Chondrocyte (in vitro differentiated cells): ENCODE results near the gene NFIX. TPM values are rescaled to one million over a fixed set of nuclear protein-coding genes. Genes with fewer than 3 reads are reported as not detected.
A peak's percentile ranks its signal among the peaks of the same experiment; 100 is the strongest.

Source experiments
- DNase-seq: peaks from one replicate; pipeline ENCODE4 v3.0.0; 2021; ENCODE audit warnings: mixed read lengths, low spot score
- H3K27ac Mint-ChIP-seq: one replicate; pipeline ENCODE4 v1.8.0; 2021; ENCODE audit warnings: mild to moderate bottlenecking, moderate library complexity, mixed read lengths; ENCODE audit not compliant: unreplicated experiment
- H3K27me3 Mint-ChIP-seq: 2 replicates; pipeline ENCODE4 v1.8.0; 2021; ENCODE audit warnings: low read depth, mixed read lengths
- H3K36me3 Mint-ChIP-seq: 2 replicates; pipeline ENCODE4 v1.8.0; 2021; ENCODE audit warnings: low read depth, mixed read lengths
- H3K4me1 Mint-ChIP-seq: 2 replicates; pipeline ENCODE4 v1.8.0; 2021; ENCODE audit warnings: low read depth, mild to moderate bottlenecking, mixed read lengths
- H3K4me3 Mint-ChIP-seq: one replicate; pipeline ENCODE4 v1.8.0; 2021; ENCODE audit warnings: mild to moderate bottlenecking, moderate library complexity, mixed read lengths; ENCODE audit not compliant: unreplicated experiment
- H3K9me3 Mint-ChIP-seq: 2 replicates; pipeline ENCODE4 v1.8.0; 2021; ENCODE audit warnings: low read depth, mixed read lengths
- total RNA-seq: library from RNA; stranded (reverse); gene quantifications from 3 replicates; pipeline ENCODE4 v1.2.1, GENCODE V29; 2021
- TF ChIP-seq, protein P1 (sequence below): fragments of 200-600 bp; sonication (generic); IDR thresholded peaks from 2 replicates; pipeline ENCODE4 v1.5.0; 2021; ENCODE audit warnings: antibody characterized with exemption, mild to moderate bottlenecking, moderate library complexity

NFIX gene
- total RNA-seq, 1 donor from 2014 or later: 98.9 TPM

GRCh38 chr19:13060233-13060963 lies 65.1 kb downstream of the NFIX start:
- Mint-ChIP-seq H3K4me1 (peaks cover 80% of the 10 kb centered on the region), H3K27ac (peak overlapping the region; percentile 41), H3K27me3 (peaks cover 1% of the 10 kb centered on the region), H3K9me3 (no peaks in the 10 kb centered on the region), H3K4me3 (peak overlapping the region; percentile 64), H3K36me3 (peaks cover 1% of the 10 kb centered on the region)
- TF ChIP-seq, protein P1, sequence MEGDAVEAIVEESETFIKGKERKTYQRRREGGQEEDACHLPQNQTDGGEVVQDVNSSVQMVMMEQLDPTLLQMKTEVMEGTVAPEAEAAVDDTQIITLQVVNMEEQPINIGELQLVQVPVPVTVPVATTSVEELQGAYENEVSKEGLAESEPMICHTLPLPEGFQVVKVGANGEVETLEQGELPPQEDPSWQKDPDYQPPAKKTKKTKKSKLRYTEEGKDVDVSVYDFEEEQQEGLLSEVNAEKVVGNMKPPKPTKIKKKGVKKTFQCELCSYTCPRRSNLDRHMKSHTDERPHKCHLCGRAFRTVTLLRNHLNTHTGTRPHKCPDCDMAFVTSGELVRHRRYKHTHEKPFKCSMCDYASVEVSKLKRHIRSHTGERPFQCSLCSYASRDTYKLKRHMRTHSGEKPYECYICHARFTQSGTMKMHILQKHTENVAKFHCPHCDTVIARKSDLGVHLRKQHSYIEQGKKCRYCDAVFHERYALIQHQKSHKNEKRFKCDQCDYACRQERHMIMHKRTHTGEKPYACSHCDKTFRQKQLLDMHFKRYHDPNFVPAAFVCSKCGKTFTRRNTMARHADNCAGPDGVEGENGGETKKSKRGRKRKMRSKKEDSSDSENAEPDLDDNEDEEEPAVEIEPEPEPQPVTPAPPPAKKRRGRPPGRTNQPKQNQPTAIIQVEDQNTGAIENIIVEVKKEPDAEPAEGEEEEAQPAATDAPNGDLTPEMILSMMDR: no peak
- no peak for DNase-seq

GRCh38 chr19:13060964-13061927 lies 66.0 kb downstream of the NFIX start:
- Mint-ChIP-seq H3K27me3 (peaks cover 1% of the 10 kb centered on the region), H3K4me3 (peak overlapping the region; percentile 64), H3K9me3 (no peaks in the 10 kb centered on the region), H3K27ac (peak overlapping the region; percentile 41), H3K4me1 (peaks cover 71% of the 10 kb centered on the region), H3K36me3 (peaks cover 1% of the 10 kb centered on the region)
- TF ChIP-seq, protein P1: peak; percentile 99
- DNase-seq: no peak

DNA sequence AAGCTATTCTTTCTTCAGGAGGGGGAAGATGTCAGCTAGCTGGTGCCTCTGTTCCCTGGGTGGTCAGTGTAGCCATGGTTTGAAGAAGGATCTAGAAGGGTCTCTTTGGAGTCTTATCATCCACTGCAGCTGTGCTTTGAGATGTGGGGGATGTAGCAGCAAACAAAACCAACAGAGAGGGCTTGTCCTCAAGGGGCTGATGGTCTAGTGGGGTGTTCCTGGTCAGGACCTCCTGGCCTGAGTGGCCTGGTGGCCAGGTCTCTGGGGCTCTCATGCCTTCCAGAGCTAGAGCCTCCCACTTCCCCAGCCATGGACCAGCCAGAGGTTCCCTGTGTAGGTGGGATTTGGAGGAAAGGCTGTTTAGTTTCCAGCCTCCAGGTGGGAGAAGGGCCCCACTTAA lies 67.0 kb downstream of the NFIX start:
- no peak overlapping the region for H3K27ac Mint-ChIP-seq
- peaks cover 61% of the 10 kb centered on the region for H3K4me1 Mint-ChIP-seq
- peaks cover 1% of the 10 kb centered on the region for H3K36me3 Mint-ChIP-seq
- H3K27me3 Mint-ChIP-seq: peaks cover 1% of the 10 kb centered on the region
- H3K9me3 Mint-ChIP-seq: no peaks in the 10 kb centered on the region
- DNase-seq: no peak
- no peak overlapping the region for H3K4me3 Mint-ChIP-seq
- TF ChIP-seq, protein P1: no peak

GRCh38 chr19:13063461-13064091 lies 68.3 kb downstream of the NFIX start:
- Mint-ChIP-seq H3K4me3 (no peak overlapping the region), H3K27ac (peak overlapping the region; percentile 38), H3K27me3 (peaks cover 1% of the 10 kb centered on the region), H3K36me3 (peaks cover 1% of the 10 kb centered on the region), H3K9me3 (no peaks in the 10 kb centered on the region), H3K4me1 (peaks cover 51% of the 10 kb centered on the region)
- no peak for DNase-seq
- TF ChIP-seq, protein P1: no peak

DNA sequence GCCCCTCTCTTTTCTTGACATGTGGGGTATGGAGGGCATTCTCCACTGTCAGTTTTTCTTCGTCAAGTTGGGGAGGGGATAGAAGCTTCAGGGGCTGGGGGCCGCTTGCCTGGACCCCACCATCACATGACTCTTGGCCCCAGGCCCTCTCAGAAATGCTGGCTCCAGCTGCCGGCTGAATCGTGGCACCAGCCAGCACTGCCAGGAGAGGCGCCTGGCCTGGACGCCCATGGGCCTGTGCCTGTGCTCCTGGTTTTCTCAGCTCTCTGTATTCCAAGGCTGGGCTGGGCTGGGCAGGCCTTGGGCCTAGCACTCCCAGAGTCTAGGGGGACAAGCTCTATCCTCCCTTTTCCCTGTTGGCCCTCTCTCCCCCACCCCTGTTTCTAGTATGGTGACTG lies 68.8 kb downstream of the NFIX start:
- no peak overlapping the region for H3K27ac Mint-ChIP-seq
- no peaks in the 10 kb centered on the region for H3K9me3 Mint-ChIP-seq
- peaks cover 1% of the 10 kb centered on the region for H3K27me3 Mint-ChIP-seq
- no peak for DNase-seq
- peaks cover 47% of the 10 kb centered on the region for H3K4me1 Mint-ChIP-seq
- H3K4me3 Mint-ChIP-seq: no peak overlapping the region
- TF ChIP-seq, protein P1: no peak
- H3K36me3 Mint-ChIP-seq: peaks cover 1% of the 10 kb centered on the region
